H9 (cell line): Measurements from ENCODE around the gene PLXNA4. TPM values are rescaled to one million over a fixed set of nuclear protein-coding genes. Genes with fewer than 3 reads are reported as not detected.

Experiments
- DNase-seq: peaks from one replicate; pipeline ENCODE4 v3.0.0-alpha.2; 2017
- H2AFZ ChIP-seq: one replicate; pipeline ENCODE4 v1.6.1; 2013; ENCODE audit warnings: mild to moderate bottlenecking, low read length, control low read depth, moderate library complexity
- H2AK5ac ChIP-seq: 2 replicates; pipeline ENCODE4 v1.6.1; 2013; ENCODE audit warnings: low read length, control low read depth, mixed read lengths; ENCODE audit not compliant: insufficient read length
- H2BK120ac ChIP-seq: one replicate; pipeline ENCODE4 v1.6.1; 2013; ENCODE audit warnings: low read depth, mild to moderate bottlenecking, low read length, control low read depth, inconsistent platforms; ENCODE audit not compliant: poor library complexity, severe bottlenecking
- H2BK12ac ChIP-seq: 2 replicates; pipeline ENCODE4 v1.6.1; 2013; ENCODE audit warnings: low read length, control low read depth, mixed read lengths, low read depth; ENCODE audit not compliant: insufficient read length
- H2BK15ac ChIP-seq: 2 replicates; pipeline ENCODE4 v1.6.1; 2013; ENCODE audit warnings: low read depth, low read length, control low read depth
- H2BK20ac ChIP-seq: one replicate; pipeline ENCODE4 v1.6.1; 2013; ENCODE audit warnings: low read depth, mild to moderate bottlenecking, low read length, control low read depth, inconsistent platforms; ENCODE audit not compliant: poor library complexity, severe bottlenecking
- H2BK5ac ChIP-seq: 2 replicates; pipeline ENCODE4 v1.6.1; 2013; ENCODE audit warnings: low read length, control low read depth, mixed read lengths; ENCODE audit not compliant: insufficient read length
- H3K14ac ChIP-seq: 2 replicates; pipeline ENCODE4 v1.6.1; 2013; ENCODE audit warnings: low read length, control low read depth; ENCODE audit not compliant: insufficient read depth
- H3K18ac ChIP-seq: 2 replicates; pipeline ENCODE4 v1.6.1; 2013; ENCODE audit warnings: low read depth, mild to moderate bottlenecking, mixed read lengths, low read length, control low read depth; ENCODE audit not compliant: insufficient read length
- H3K23ac ChIP-seq: 2 replicates; pipeline ENCODE4 v1.6.1; 2013; ENCODE audit warnings: low read length, control low read depth, mixed read lengths, low read depth; ENCODE audit not compliant: insufficient read length
- H3K23me2 ChIP-seq: 2 replicates; pipeline ENCODE4 v1.6.1; 2013; ENCODE audit warnings: low read depth, mild to moderate bottlenecking, mixed read lengths, low read length, control low read depth; ENCODE audit not compliant: insufficient read length, poor library complexity, severe bottlenecking
- H3K27ac ChIP-seq: 2 replicates; pipeline ENCODE4 v1.5.1; 2013; ENCODE audit warnings: low read length, control low read depth, mixed read lengths, low read depth; ENCODE audit not compliant: insufficient read length
- H3K27me3 ChIP-seq: 2 replicates; pipeline ENCODE4 v1.6.1; 2013; ENCODE audit warnings: low read length, control low read depth, inconsistent platforms; ENCODE audit not compliant: insufficient read depth
- H3K4ac ChIP-seq: 2 replicates; pipeline ENCODE4 v1.6.1; 2013; ENCODE audit warnings: low read depth, mild to moderate bottlenecking, control low read depth, inconsistent platforms, low read length, moderate library complexity
- H3K4me1 ChIP-seq: 2 replicates; pipeline ENCODE4 v1.6.1; 2013; ENCODE audit warnings: low read length, control low read depth, inconsistent platforms; ENCODE audit not compliant: insufficient read depth
- H3K4me2 ChIP-seq: 2 replicates; pipeline ENCODE4 v1.6.1; 2013; ENCODE audit warnings: low read length, control low read depth, mixed read lengths; ENCODE audit not compliant: insufficient read length, insufficient read depth
- H3K56ac ChIP-seq: 2 replicates; pipeline ENCODE4 v1.6.1; 2013; ENCODE audit warnings: low read depth, mild to moderate bottlenecking, mixed read lengths, low read length, control low read depth; ENCODE audit not compliant: insufficient read length
- H3K79me1 ChIP-seq: 2 replicates; pipeline ENCODE4 v1.6.1; 2013; ENCODE audit warnings: low read depth, mild to moderate bottlenecking, moderate library complexity, low read length, control low read depth, inconsistent platforms; ENCODE audit not compliant: insufficient read depth, poor library complexity, severe bottlenecking
- H3K79me2 ChIP-seq: 2 replicates; pipeline ENCODE4 v1.6.1; 2013; ENCODE audit warnings: low read length, control low read depth, inconsistent platforms; ENCODE audit not compliant: insufficient read depth
- H3K9ac ChIP-seq: 2 replicates; pipeline ENCODE4 v1.6.1; 2013; ENCODE audit warnings: low read length, control low read depth, mixed read lengths; ENCODE audit not compliant: insufficient read length; ENCODE audit errors: extremely low read depth
- H3K9me3 ChIP-seq: one replicate; pipeline ENCODE4 v1.6.1; 2013; ENCODE audit warnings: low read depth, low read length, inconsistent platforms; ENCODE audit not compliant: control insufficient read depth
- H3T11ph ChIP-seq: one replicate; pipeline ENCODE4 v1.6.1; 2013; ENCODE audit warnings: mild to moderate bottlenecking, low read length, control low read depth, inconsistent platforms
- H4K20me1 ChIP-seq: one replicate; pipeline ENCODE4 v1.6.1; 2013; ENCODE audit not compliant: control insufficient read depth, insufficient read length, insufficient read depth
- H4K5ac ChIP-seq: 2 replicates; pipeline ENCODE4 v1.6.1; 2013; ENCODE audit warnings: low read depth, mild to moderate bottlenecking, mixed read lengths, low read length, control low read depth; ENCODE audit not compliant: insufficient read length
- H4K8ac ChIP-seq: replicated peaks from 2 replicates; pipeline ENCODE4 v1.6.1; 2013; ENCODE audit warnings: low read length, control low read depth, mixed read lengths, low read depth; ENCODE audit not compliant: insufficient read length
- H4K91ac ChIP-seq: 2 replicates; pipeline ENCODE4 v1.6.1; 2013; ENCODE audit warnings: low read depth, mild to moderate bottlenecking, moderate library complexity, mixed read lengths, low read length, control low read depth; ENCODE audit not compliant: insufficient read length
- H3K27ac Mint-ChIP-seq, 3 experiments: 2 replicates in 2 of 3; 3 replicates in 1 of 3; pipeline ENCODE4 v1.8.0; 2020 to 2021; ENCODE audit warnings: mixed read lengths in 3 of 3, mild to moderate bottlenecking in 1 of 3, moderate library complexity in 1 of 3
- H3K27me3 Mint-ChIP-seq: 2 replicates; pipeline ENCODE4 v1.8.0; 2021; ENCODE audit warnings: low read depth, mild to moderate bottlenecking, moderate library complexity, mixed read lengths
- H3K36me3 Mint-ChIP-seq, 3 experiments: 2 replicates in 2 of 3; 3 replicates in 1 of 3; pipeline ENCODE4 v1.8.0; 2020 to 2021; ENCODE audit warnings: low read depth in 3 of 3, mixed read lengths in 3 of 3; ENCODE audit not compliant: insufficient read depth in 1 of 3
- H3K4me1 Mint-ChIP-seq, 2 experiments: 2 replicates each; pipeline ENCODE4 v1.8.0; 2020; ENCODE audit warnings: mixed read lengths in 2 of 2
- H3K4me3 Mint-ChIP-seq, 2 experiments: 2 replicates in 1 of 2; 3 replicates in 1 of 2; pipeline ENCODE4 v1.8.0; 2020 to 2021; ENCODE audit warnings: mild to moderate bottlenecking in 2 of 2, mixed read lengths in 2 of 2, moderate library complexity in 1 of 2
- H3K9me3 Mint-ChIP-seq, 2 experiments: 2 replicates in 1 of 2; 3 replicates in 1 of 2; pipeline ENCODE4 v1.8.0; 2020; ENCODE audit warnings: mild to moderate bottlenecking in 2 of 2, mixed read lengths in 2 of 2, moderate library complexity in 1 of 2
- CTCF ChIP-seq: fragments of 200-600 bp; sonication (generic); conservative IDR thresholded peaks from 3 replicates; pipeline ENCODE4 v1.8.0; 2021; ENCODE audit warnings: antibody characterized with exemption, mild to moderate bottlenecking
- WGBS: extraction: QIAGEN DNeasy Blood & Tissue Kit; methylation state at CpG from one replicate; pipeline ENCODE4 v1.1.7; 2013; ENCODE audit warnings: missing lambda C conversion rate, low lambda C conversion rate, mixed read lengths; ENCODE audit not compliant: insufficient read length; ENCODE audit errors: extremely low coverage; 5-methylcytosine and 5-hydroxymethylcytosine counted together
- total RNA-seq: library from RNA; stranded (reverse); gene quantifications from 2 replicates; pipeline ENCODE4 v1.2.1, GENCODE V29; 2021

PLXNA4 gene
- total RNA-seq, 1 experiment from 2014 or later = 0.35 TPM

GRCh38 chr7:132403465-132404110 lies 172.7 kb downstream of the PLXNA4 start:
- H4K20me1 ChIP-seq = no peaks in the 10 kb centered on the region
- H3K9me3 Mint-ChIP-seq = no peaks in the 10 kb centered on the region
- no peaks in the 10 kb centered on the region for H3K79me1 ChIP-seq
- H3T11ph ChIP-seq = no peak overlapping the region
- no peak overlapping the region for H2BK12ac ChIP-seq
- no peak for DNase-seq
- H2BK20ac ChIP-seq = no peak overlapping the region
- peaks cover 5% of the 10 kb centered on the region; the same call in 1 of the 2 replicates for H3K4me1 ChIP-seq
- no peak overlapping the region; a peak in 1 of 5 replicates for H3K4me3 Mint-ChIP-seq
- H2AK5ac ChIP-seq = no peak overlapping the region
- H3K4me1 Mint-ChIP-seq = peaks cover 16 to 28% of the 10 kb centered on the region in 2 experiments
- no peak overlapping the region for H3K18ac ChIP-seq
- no peak overlapping the region for H3K27ac ChIP-seq
- no peaks in the 10 kb centered on the region for H3K27me3 ChIP-seq
- peaks cover 2% of the 10 kb centered on the region; the same call in 1 of the 2 replicates for H3K27me3 Mint-ChIP-seq
- H3K23me2 ChIP-seq = no peaks in the 10 kb centered on the region
- H2BK120ac ChIP-seq = no peak overlapping the region
- no peak overlapping the region for H3K56ac ChIP-seq
- no peaks in the 10 kb centered on the region for H3K9me3 ChIP-seq
- H3K79me2 ChIP-seq = no peaks in the 10 kb centered on the region
- H2BK15ac ChIP-seq = no peak overlapping the region
- H2BK5ac ChIP-seq = no peak overlapping the region
- H3K9ac ChIP-seq = no peak overlapping the region
- no peak overlapping the region for H3K4ac ChIP-seq
- no peak overlapping the region for H2AFZ ChIP-seq
- no peak overlapping the region; the same call in 1 of the 2 replicates for H3K14ac ChIP-seq
- no CpG with 5 or more reads among the region's 11 CpGs for WGBS
- H4K5ac ChIP-seq = no peak overlapping the region
- H3K4me2 ChIP-seq = no peak overlapping the region
- no peak overlapping the region for H3K23ac ChIP-seq
- H4K91ac ChIP-seq = no peak overlapping the region
- TF ChIP-seq CTCF = no peak
- no peaks in the 10 kb centered on the region for H3K36me3 Mint-ChIP-seq
- H4K8ac ChIP-seq = no peak overlapping the region
- no peak overlapping the region for H3K27ac Mint-ChIP-seq
